IMR-90 (cell line): Measurements from ENCODE around the gene MRM1. TPM values are rescaled to one million over a fixed set of nuclear protein-coding genes. Genes with fewer than 3 reads are reported as not detected.
A peak's percentile ranks its signal among the peaks of the same experiment; 100 is the strongest.
"Not testable (repeated sequence)": the region's sequence is repeated elsewhere in the genome, so short reads cannot be mapped to it uniquely, and the experiment has no call there.

Experiments
- ATAC-seq: fragments of 200-7000 bp; cut with Tn5 transposase; 2 replicates; pipeline ENCODE4 v1.9.1; 2020; ENCODE audit warnings: low read depth, mild to moderate bottlenecking, moderate library complexity
- BruUV-seq: library from RNA; stranded (reverse); fragments of 400-500 nt; replicated peaks from 2 replicates; lab custom pipeline; 2021; lab: Mats Ljungman, UMichigan
- CTCF ChIA-PET: fragments of 300-600 bp; formaldehyde crosslinking; extraction: SDS; loops from one replicate; lab custom pipeline; 2021; ENCODE audit warnings: antibody characterized with exemption; lab: Yijun Ruan, JAX
- POLR2A ChIA-PET: fragments of 300-600 bp; sonication (Branson Sonifier 250); formaldehyde crosslinking; loops from one replicate; lab custom pipeline; 2022; ENCODE audit warnings: antibody characterized with exemption; ENCODE audit not compliant: unreplicated experiment; lab: Charles Lee
- DNase-seq: peaks from one replicate; pipeline ENCODE4 v3.0.0; 2013
- H2AFZ ChIP-seq: replicated peaks from 2 replicates; pipeline ENCODE3; 2013; ENCODE audit warnings: low read length, mild to moderate bottlenecking; ENCODE audit not compliant: poor library complexity
- H2AK5ac ChIP-seq: 2 replicates; pipeline ENCODE4 v1.6.1; 2013; ENCODE audit warnings: low read depth, low read length, inconsistent platforms
- H2AK9ac ChIP-seq: replicated peaks from 2 replicates; pipeline ENCODE3; 2013; ENCODE audit warnings: mild to moderate bottlenecking, low read depth, low read length, moderate library complexity; ENCODE audit not compliant: poor library complexity
- H2BK120ac ChIP-seq: 2 replicates; pipeline ENCODE4 v1.6.1; 2013; ENCODE audit warnings: low read depth, low read length, inconsistent platforms
- H2BK15ac ChIP-seq: 3 replicates; pipeline ENCODE4 v1.6.1; 2013; ENCODE audit warnings: low read depth, low read length, inconsistent platforms
- H2BK20ac ChIP-seq: 2 replicates; pipeline ENCODE4 v1.6.1; 2013; ENCODE audit warnings: low read depth, mild to moderate bottlenecking, inconsistent platforms, low read length, moderate library complexity
- H2BK5ac ChIP-seq: 2 replicates; pipeline ENCODE4 v1.6.1; 2013; ENCODE audit warnings: mild to moderate bottlenecking, low read depth, low read length, inconsistent platforms; ENCODE audit not compliant: poor library complexity, severe bottlenecking
- H3K14ac ChIP-seq: replicated peaks from 2 replicates; pipeline ENCODE4 v1.6.1; 2013; ENCODE audit warnings: low read depth, low read length, inconsistent platforms
- H3K18ac ChIP-seq: 2 replicates; pipeline ENCODE4 v1.6.1; 2013; ENCODE audit warnings: low read depth, low read length, control low read depth
- H3K23ac ChIP-seq: 2 replicates; pipeline ENCODE4 v1.6.1; 2013; ENCODE audit warnings: low read depth, low read length, inconsistent platforms
- H3K27ac ChIP-seq: 2 replicates; pipeline ENCODE4 v1.5.1; 2013; ENCODE audit warnings: mild to moderate bottlenecking, control low read depth, low read length; ENCODE audit not compliant: insufficient read depth
- H3K27me3 ChIP-seq: 2 replicates; pipeline ENCODE4 v1.6.1; 2013; ENCODE audit warnings: low read length; ENCODE audit not compliant: control insufficient read depth, insufficient read depth
- H3K36me3 ChIP-seq: 2 replicates; pipeline ENCODE4 v1.6.1; 2013; ENCODE audit warnings: low read length, mixed read lengths; ENCODE audit not compliant: control insufficient read depth, insufficient read depth
- H3K4ac ChIP-seq: 2 replicates; pipeline ENCODE4 v1.6.1; 2013; ENCODE audit warnings: low read depth, low read length, inconsistent platforms
- H3K4me1 ChIP-seq: 2 replicates; pipeline ENCODE4 v1.6.1; 2013; ENCODE audit warnings: low read length, mixed read lengths; ENCODE audit not compliant: control insufficient read depth, insufficient read depth
- H3K4me2 ChIP-seq: 2 replicates; pipeline ENCODE4 v1.6.1; 2013; ENCODE audit warnings: low read depth, mild to moderate bottlenecking, control low read depth, low read length, moderate library complexity
- H3K4me3 ChIP-seq: 2 replicates; pipeline ENCODE4 v1.5.1; 2013; ENCODE audit warnings: low read depth, mild to moderate bottlenecking, control low read depth, low read length, moderate library complexity; ENCODE audit not compliant: insufficient read depth
- H3K56ac ChIP-seq: 2 replicates; pipeline ENCODE4 v1.6.1; 2013; ENCODE audit warnings: low read length, inconsistent platforms; ENCODE audit not compliant: insufficient read depth; ENCODE audit errors: extremely low read depth
- H3K79me1 ChIP-seq, 2 experiments: 2 replicates each; pipeline ENCODE4 v1.6.1; 2013; ENCODE audit warnings: low read length in 2 of 2, inconsistent platforms in 1 of 2, low read depth in 1 of 2
- H3K9ac ChIP-seq: 2 replicates; pipeline ENCODE4 v1.6.1; 2013; ENCODE audit warnings: low read depth, low read length, control low read depth
- H3K9me1 ChIP-seq: 2 replicates; pipeline ENCODE4 v1.6.1; 2013; ENCODE audit warnings: low read length, inconsistent platforms; ENCODE audit not compliant: insufficient read depth
- H3K9me3 ChIP-seq: 2 replicates; pipeline ENCODE4 v1.6.1; 2013; ENCODE audit warnings: low read length; ENCODE audit not compliant: control insufficient read depth, insufficient read depth
- H4K20me1 ChIP-seq: 2 replicates; pipeline ENCODE4 v1.6.1; 2013; ENCODE audit warnings: low read length, inconsistent platforms; ENCODE audit not compliant: insufficient read depth
- H4K5ac ChIP-seq: 2 replicates; pipeline ENCODE4 v1.6.1; 2013; ENCODE audit warnings: mild to moderate bottlenecking, low read depth, low read length, control low read depth
- H4K8ac ChIP-seq, 2 experiments: 2 replicates each; pipeline ENCODE4 v1.6.1; 2013; ENCODE audit warnings: low read depth in 2 of 2, low read length in 2 of 2, control low read depth in 1 of 2, inconsistent platforms in 1 of 2
- H4K91ac ChIP-seq: 2 replicates; pipeline ENCODE4 v1.6.1; 2013; ENCODE audit warnings: low read depth, low read length, inconsistent platforms; ENCODE audit not compliant: insufficient read depth
- CHD1 ChIP-seq: IDR thresholded peaks from 2 replicates; pipeline ENCODE4 v1.6.1; 2012; ENCODE audit warnings: low read depth, low read length, improper control_type of control experiment
- MAZ ChIP-seq: IDR thresholded peaks from 2 replicates; pipeline ENCODE4 v1.6.1; 2012; ENCODE audit warnings: low read depth, mild to moderate bottlenecking, low read length, improper control_type of control experiment, moderate library complexity, borderline replicate concordance
- NFE2L2 ChIP-seq: fragments of 150-350 bp; IDR thresholded peaks from 2 replicates; pipeline ENCODE4 v1.6.1; 2016; ENCODE audit warnings: low read depth, mild to moderate bottlenecking, low read length
- POLR2A ChIP-seq: IDR thresholded peaks from 2 replicates; pipeline ENCODE4 v1.6.1; 2012; ENCODE audit warnings: mild to moderate bottlenecking, low read depth, low read length
- RAD21 ChIP-seq: IDR thresholded peaks from 2 replicates; pipeline ENCODE4 v1.6.1; 2012; ENCODE audit warnings: low read length, improper control_type of control experiment
- SMC3 ChIP-seq: fragments of 150-350 bp; IDR thresholded peaks from 2 replicates; pipeline ENCODE4 v1.6.1; 2016; ENCODE audit warnings: low read depth, mild to moderate bottlenecking, antibody characterized with exemption, low read length, moderate library complexity
- WGBS, 2 experiments: methylation state at CpG; one replicate each; pipeline versions ENCODE4 v1.1.5 to v1.1.7; 2013; ENCODE audit warnings: missing lambda C conversion rate in 2 of 2; ENCODE audit not compliant: insufficient read length in 1 of 2; ENCODE audit errors: extremely low coverage in 2 of 2; 5-methylcytosine and 5-hydroxymethylcytosine counted together
- dilution Hi-C: fragments of 300-500 bp; cut with HindIII; formaldehyde crosslinking; loops from one replicate; pipeline ENCODE4 v1.14.3; 2018; ENCODE audit warnings: low sequenced_read_pairs; ENCODE audit not compliant: unreplicated experiment
- in situ Hi-C: fragments of 300-500 bp; cut with MboI; formaldehyde crosslinking; loops from 3 replicates; pipeline ENCODE4 v1.14.3; 2019; ENCODE audit warnings: low sequenced_read_pairs, inconsistent platforms, mixed read lengths
- intact Hi-C: fragments of 100-400 bp; cut with micrococcal nuclease; formaldehyde crosslinking; loops from 2 replicates; pipeline ENCODE4 v1.10.0; 2022
- polyA plus RNA-seq, 3 experiments: library from polyadenylated mRNA; depleted of rRNA; stranded (reverse); fragments of >200 nt; gene quantifications; 2 replicates each; pipeline ENCODE4 v1.2.3, GENCODE V29; 2012; ENCODE audit warnings: low replicate concordance in 1 of 3
- total RNA-seq: library from RNA; depleted of rRNA; stranded (reverse); fragments of >200 nt; gene quantifications from 2 replicates; pipeline ENCODE4 v1.2.3, GENCODE V29; 2012
- TF ChIP-seq, protein P1 (sequence below): conservative IDR thresholded peaks from 2 replicates; pipeline ENCODE4 v1.5.1; 2012; ENCODE audit warnings: mild to moderate bottlenecking, low read depth, low read length, improper control_type of control experiment

Gene MRM1
- total and polyA plus RNA-seq, 2 of the 4 experiments (the other 2 are of a cell fraction): 2.2 to 5.3 TPM

DNA sequence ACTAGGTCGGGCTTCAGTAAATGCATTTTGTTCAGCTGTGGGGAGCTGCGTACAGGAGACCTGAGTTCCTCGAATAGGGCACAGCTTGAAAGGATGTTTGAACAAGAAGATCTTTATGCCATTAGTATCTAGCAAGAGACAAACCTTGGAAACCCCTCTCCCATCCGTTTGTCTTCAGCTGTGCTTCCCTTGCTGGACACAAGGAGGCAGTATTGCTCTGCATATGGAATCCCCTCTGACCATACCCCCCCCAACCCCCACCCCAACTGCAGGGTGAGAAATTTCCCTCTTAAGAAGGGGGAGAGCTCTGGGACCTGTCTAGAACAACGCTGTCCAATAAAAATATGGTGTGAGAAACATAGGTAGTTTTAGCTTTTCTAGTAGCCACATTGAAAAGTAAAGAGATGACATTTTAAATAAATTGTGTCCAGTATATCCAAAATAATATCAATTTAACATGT is 1.6 kb downstream of the MRM1 start:
- dilution Hi-C loops (no loop called here), intact Hi-C loops (loop anchor here (1.0 to 5.0 kb wide), 4 partner anchors 444 to 889 kb away; no protein-coding TSS in a partner anchor), in situ Hi-C loops (loop anchor here (10.0 kb wide), 1 partner anchor 772 kb away; the partner anchor contains the start of gene C17orf78)
- Histone ChIP-seq H2AFZ (peak overlapping the region; percentile 98), H3K9me1 (0 out of 2 replicates have a peak, but pooled peaks cover 7% of the 10 kb centered on the region), H3K18ac (no peak overlapping the region), H3K56ac (no peak overlapping the region; the same call in 1 of the 2 replicates), H3K14ac (peak overlapping the region; percentile 51; the same call in 1 of the 2 replicates), H2BK15ac (no peak overlapping the region), H3K9me3 (no peaks in the 10 kb centered on the region), H3K9ac (peak overlapping the region; percentile 69), H3K27me3 (no peaks in the 10 kb centered on the region), H3K4me1 (peaks cover 6% of the 10 kb centered on the region), H4K91ac (no peak overlapping the region), H3K4me2 (peak overlapping the region; percentile 88), H2AK9ac (no peak overlapping the region), H4K8ac (no peak overlapping the region), H3K4me3 (peak overlapping the region; percentile 79), H3K79me1 (peaks cover 27 to 53% of the 10 kb centered on the region in 2 experiments), H4K5ac (no peak overlapping the region), H2BK120ac (no peak overlapping the region), H3K4ac (0 out of 2 replicates have a peak overlapping the region, but pooled peaks have one; percentile 56), H2BK5ac (no peak overlapping the region), H2AK5ac (peak overlapping the region; percentile 68; the same call in 1 of the 2 replicates), H3K36me3 (peaks cover under 1% of the 10 kb centered on the region; the same call in 1 of the 2 replicates), H3K27ac (no peak overlapping the region), H2BK20ac (no peak overlapping the region), H3K23ac (peak overlapping the region; percentile 55; the same call in 1 of the 2 replicates), H4K20me1 (peaks cover 14% of the 10 kb centered on the region)
- WGBS, 2 experiments: no CpG with 5 or more reads among the region's 5 CpGs
- TF ChIP-seq SMC3: peak; percentile 47
- no peak for TF ChIP-seq CHD1
- TF ChIP-seq RAD21: peak; percentile 76
- TF ChIP-seq POLR2A: no peak
- TF ChIP-seq MAZ: peak; percentile 68
- TF ChIP-seq, protein P1, sequence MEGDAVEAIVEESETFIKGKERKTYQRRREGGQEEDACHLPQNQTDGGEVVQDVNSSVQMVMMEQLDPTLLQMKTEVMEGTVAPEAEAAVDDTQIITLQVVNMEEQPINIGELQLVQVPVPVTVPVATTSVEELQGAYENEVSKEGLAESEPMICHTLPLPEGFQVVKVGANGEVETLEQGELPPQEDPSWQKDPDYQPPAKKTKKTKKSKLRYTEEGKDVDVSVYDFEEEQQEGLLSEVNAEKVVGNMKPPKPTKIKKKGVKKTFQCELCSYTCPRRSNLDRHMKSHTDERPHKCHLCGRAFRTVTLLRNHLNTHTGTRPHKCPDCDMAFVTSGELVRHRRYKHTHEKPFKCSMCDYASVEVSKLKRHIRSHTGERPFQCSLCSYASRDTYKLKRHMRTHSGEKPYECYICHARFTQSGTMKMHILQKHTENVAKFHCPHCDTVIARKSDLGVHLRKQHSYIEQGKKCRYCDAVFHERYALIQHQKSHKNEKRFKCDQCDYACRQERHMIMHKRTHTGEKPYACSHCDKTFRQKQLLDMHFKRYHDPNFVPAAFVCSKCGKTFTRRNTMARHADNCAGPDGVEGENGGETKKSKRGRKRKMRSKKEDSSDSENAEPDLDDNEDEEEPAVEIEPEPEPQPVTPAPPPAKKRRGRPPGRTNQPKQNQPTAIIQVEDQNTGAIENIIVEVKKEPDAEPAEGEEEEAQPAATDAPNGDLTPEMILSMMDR: peak; percentile 78
- TF ChIP-seq NFE2L2: no peak
- ChIA-PET POLR2A (no interaction called here), CTCF (interaction anchor here (0.7 to 1.8 kb wide), 11 partner anchors 8 to 770 kb away, joined by 3 to 6 read pairs (median 3); no protein-coding TSS in a partner anchor)
- DNase-seq (peak; percentile 69), ATAC-seq (peak; percentile 30)
- no TSS peak for BruUV-seq

DNA sequence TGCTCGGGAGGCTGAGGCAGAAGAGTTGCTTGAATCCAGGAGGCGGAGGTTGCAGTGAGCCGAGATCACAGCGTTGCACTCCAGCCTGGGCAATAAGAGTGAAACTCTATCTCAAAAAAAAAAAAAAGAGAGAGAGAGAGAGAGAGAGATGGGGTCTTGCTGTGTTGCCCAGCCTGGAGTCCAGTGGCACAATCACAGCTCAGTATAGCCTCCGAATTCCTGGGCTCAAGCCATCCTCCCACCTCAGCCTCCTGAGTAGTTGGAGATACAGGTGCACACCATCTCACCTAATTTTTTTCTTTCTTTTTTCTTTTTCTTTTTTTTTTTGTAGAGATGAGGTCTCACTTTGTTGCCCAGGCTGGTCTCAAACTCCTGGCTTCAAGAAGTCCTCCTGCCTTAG is 3.6 kb downstream of the MRM1 start:
- H2AK9ac ChIP-seq, H2BK5ac ChIP-seq, H2BK15ac ChIP-seq, DNase-seq, H4K91ac ChIP-seq, H3K9ac ChIP-seq, H2AK5ac ChIP-seq, CTCF ChIA-PET, H3K27me3 ChIP-seq, H2BK120ac ChIP-seq, H3K4me1 ChIP-seq, H3K9me3 ChIP-seq, H4K8ac ChIP-seq, BruUV-seq, POLR2A ChIA-PET, H3K56ac ChIP-seq, H4K5ac ChIP-seq, H2BK20ac ChIP-seq, H3K14ac ChIP-seq, H3K27ac ChIP-seq, dilution Hi-C loops, intact Hi-C loops, H2AFZ ChIP-seq, H3K18ac ChIP-seq, H3K9me1 ChIP-seq, H3K4ac ChIP-seq, H3K4me3 ChIP-seq, H3K4me2 ChIP-seq, H3K23ac ChIP-seq, ATAC-seq, H3K36me3 ChIP-seq: not testable (repeated sequence)
- WGBS, 2 experiments: no CpG with 5 or more reads among the region's 5 CpGs
- in situ Hi-C loops: loop anchor here (10.0 kb wide), 1 partner anchor 770 kb away; the partner anchor contains the start of gene C17orf78
- peaks cover 27% of the 10 kb centered on the region for H4K20me1 ChIP-seq
- peaks cover 27 to 53% of the 10 kb centered on the region in 2 experiments for H3K79me1 ChIP-seq
